Mammary microvascular endothelial cell (primary cell): ENCODE results near the gene ARMCX2. TPM values are rescaled to one million over a fixed set of nuclear protein-coding genes. Genes with fewer than 3 reads are reported as not detected.

Source experiments
- total RNA-seq: library from RNA; depleted of rRNA; stranded (reverse); fragments of >200 nt; gene quantifications from 2 replicates; pipeline ENCODE4 v1.2.3, GENCODE V29; 2015

ARMCX2 gene
- total RNA-seq: 20.7 and 26.2 TPM in 2 replicates

DNA sequence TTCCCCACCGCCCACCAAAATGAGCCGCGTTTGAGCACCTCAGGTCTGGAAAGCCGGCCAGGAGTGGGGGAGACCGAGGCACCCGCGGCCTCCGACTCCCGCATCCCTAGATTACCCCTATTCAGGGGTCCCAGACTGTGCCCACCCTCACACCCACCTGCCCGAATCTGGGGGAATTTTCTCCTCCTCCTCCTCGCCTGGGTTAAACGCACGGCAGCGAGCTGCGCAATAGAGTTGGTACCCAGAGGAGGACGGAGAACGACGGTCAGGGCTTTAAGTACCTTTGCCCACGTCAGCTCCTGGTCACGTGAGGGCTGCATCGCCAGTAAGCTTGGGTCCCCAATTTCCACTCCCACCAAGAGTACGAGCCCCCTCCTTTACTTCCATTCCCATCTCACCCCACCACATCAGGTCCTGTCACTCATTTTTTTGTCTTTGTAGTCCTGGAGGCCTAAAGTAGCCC lies at the start of gene ARMCX2:
Gene ARMCX2 (minus strand): TSS at position 250 of the 463 bp plus-strand sequence. CDS start 2,262 bp downstream, outside the sequence.

DNA sequence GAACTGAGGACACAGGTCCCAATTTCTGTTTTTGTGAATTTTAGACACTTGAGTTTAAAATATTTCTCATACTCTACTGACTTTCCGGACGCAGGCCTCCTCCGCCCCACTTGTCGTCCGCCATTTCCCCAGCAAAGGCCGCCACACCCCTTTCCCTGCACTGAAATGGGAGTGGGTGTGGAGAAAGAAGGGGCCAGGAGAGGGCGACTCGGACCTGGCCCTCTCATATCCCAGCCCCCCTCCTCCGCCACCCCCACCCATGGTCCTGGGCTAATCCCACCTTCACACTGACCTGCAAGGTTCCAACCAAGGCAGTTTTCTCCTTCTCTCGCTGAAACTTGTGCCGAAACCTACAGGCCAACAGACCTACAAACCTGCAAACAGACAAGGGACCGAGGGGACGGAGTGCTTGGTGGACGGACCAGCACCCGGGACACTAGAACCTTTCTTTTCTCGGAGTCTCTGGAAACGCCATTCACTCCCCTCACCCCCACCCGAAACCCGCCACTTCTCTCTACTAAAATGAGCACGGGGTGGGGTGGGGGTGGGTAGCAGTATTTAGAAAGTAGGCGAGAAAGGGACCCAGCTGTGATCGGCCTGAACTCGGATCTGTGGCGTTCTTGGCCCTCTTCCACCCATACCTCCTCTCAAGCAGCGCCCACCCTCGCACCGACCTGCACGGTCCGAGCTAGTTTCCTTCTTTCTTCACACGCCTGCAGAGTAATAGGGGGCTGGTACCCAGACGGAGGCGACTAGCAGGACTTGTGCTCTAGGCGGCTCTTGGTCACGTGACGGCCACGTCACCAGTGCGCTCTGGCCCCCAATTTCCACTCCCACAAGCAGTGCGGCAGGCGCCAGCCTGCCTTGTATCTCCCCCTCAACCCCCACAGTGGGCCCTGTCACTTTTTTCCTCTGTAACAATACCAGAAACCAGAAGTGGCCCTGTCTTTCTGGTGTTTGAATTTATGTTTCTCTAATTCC lies 42.1 kb downstream of the ARMCX2 start, which contains the start of gene ARMCX6:
Gene ARMCX6 (minus strand): TSS at position 790 of the 981 bp plus-strand sequence. CDS start 1,380 bp downstream, outside the sequence.

Other genes starting within 250 kb of the ARMCX2 start
- 3.4 and 4.5 TPM in 2 replicates for gene ARMCX4, start 174.4 kb downstream of the ARMCX2 start, total RNA-seq
- gene ARMCX1, start 109.3 kb downstream of the ARMCX2 start, total RNA-seq: 21.7 and 23.5 TPM in 2 replicates
- 39.2 and 46.3 TPM in 2 replicates for gene ARMCX6, start 41.9 kb downstream of the ARMCX2 start, total RNA-seq
- 38.7 and 42.1 TPM in 2 replicates for gene ARMCX3, start 36.7 kb downstream of the ARMCX2 start, total RNA-seq